OCI-LY1 (cell line): ENCODE data around the gene HTT.

Experiments used
- H2AFZ ChIP-seq: fragments of 200-600 bp; sonication (generic), shearing (Covaris generic); 2 replicates; pipeline ENCODE4 v1.6.0; 2014; ENCODE audit warnings: antibody characterized with exemption, mild to moderate bottlenecking, low read length
- H3F3A ChIP-seq: fragments of 200-600 bp; sonication (generic), shearing (Covaris generic); 2 replicates; pipeline ENCODE4 v1.6.0; 2014; ENCODE audit warnings: mild to moderate bottlenecking, antibody characterized with exemption, low read length, moderate library complexity; ENCODE audit not compliant: insufficient read depth
- H3K27ac ChIP-seq: fragments of 200-600 bp; sonication (generic); 2 replicates; pipeline ENCODE4 v1.5.1; 2014; ENCODE audit warnings: low read length, mixed run types, mild to moderate bottlenecking, low read depth; ENCODE audit not compliant: poor library complexity, severe bottlenecking
- H3K27me3 ChIP-seq: fragments of 200-600 bp; sonication (generic); 2 replicates; pipeline ENCODE4 v1.6.0; 2014; ENCODE audit warnings: antibody characterized with exemption, mild to moderate bottlenecking, low read length, moderate library complexity; ENCODE audit not compliant: insufficient read depth
- H3K36me3 ChIP-seq: fragments of 200-600 bp; sonication (generic); 2 replicates; pipeline ENCODE4 v1.6.1; 2014; ENCODE audit warnings: mild to moderate bottlenecking, antibody characterized with exemption, low read length, moderate library complexity, mixed read lengths; ENCODE audit not compliant: insufficient read depth
- H3K4me1 ChIP-seq: fragments of 200-600 bp; sonication (generic); 2 replicates; pipeline ENCODE4 v1.5.1; 2014; ENCODE audit warnings: mild to moderate bottlenecking, low read length, moderate library complexity; ENCODE audit not compliant: insufficient read depth, severe bottlenecking
- H3K4me2 ChIP-seq: fragments of 200-600 bp; sonication (generic), shearing (Covaris generic); 2 replicates; pipeline ENCODE4 v1.6.1; 2014; ENCODE audit warnings: low read length
- H3K4me3 ChIP-seq: fragments of 200-600 bp; sonication (generic); 2 replicates; pipeline ENCODE4 v1.5.1; 2014; ENCODE audit warnings: low read length, low read depth, mild to moderate bottlenecking, mixed read lengths; ENCODE audit not compliant: poor library complexity, severe bottlenecking
- H3K79me2 ChIP-seq: fragments of 200-600 bp; shearing (Covaris generic); 2 replicates; pipeline ENCODE4 v1.6.1; 2016; ENCODE audit warnings: mixed run types, low read length, mixed read lengths; ENCODE audit not compliant: insufficient read depth
- H3K9ac ChIP-seq: fragments of 200-600 bp; sonication (generic), shearing (Covaris generic); 2 replicates; pipeline ENCODE4 v1.6.1; 2014; ENCODE audit warnings: mild to moderate bottlenecking, low read length, mixed read lengths
- H3K9me2 ChIP-seq: fragments of 200-600 bp; sonication (generic), shearing (Covaris generic); 2 replicates; pipeline ENCODE4 v1.6.1; 2014; ENCODE audit warnings: low read depth, mild to moderate bottlenecking, low read length, mixed read lengths
- H3K9me3 ChIP-seq: fragments of 200-600 bp; shearing (Covaris generic); 2 replicates; pipeline ENCODE4 v1.6.1; 2014; ENCODE audit warnings: low read length, mixed read lengths
- H4K20me1 ChIP-seq: fragments of 200-600 bp; sonication (generic), shearing (Covaris generic); 2 replicates; pipeline ENCODE4 v1.6.0; 2016; ENCODE audit warnings: mild to moderate bottlenecking, low read length; ENCODE audit not compliant: insufficient read depth
- CTCF ChIP-seq: fragments of 200-600 bp; sonication (generic), shearing (Covaris generic); IDR thresholded peaks from 2 replicates; pipeline ENCODE4 v1.5.1; 2017; ENCODE audit warnings: mild to moderate bottlenecking, antibody characterized with exemption, low read length, moderate library complexity, mixed read lengths
- EZH2 ChIP-seq: fragments of 200-600 bp; sonication (generic), shearing (Covaris generic); IDR thresholded peaks from 2 replicates; pipeline ENCODE4 v1.8.0; 2017; ENCODE audit warnings: borderline replicate concordance, mixed run types, mild to moderate bottlenecking, antibody characterized with exemption, low read length, moderate library complexity, mixed read lengths

HTT gene

GRCh38 chr4:3082925-3083515 lies 8.5 kb downstream of the HTT start:
- H3K4me3 ChIP-seq: no peak overlapping the region
- no peaks in the 10 kb centered on the region for H3K9me2 ChIP-seq
- no peak overlapping the region for H2AFZ ChIP-seq
- no peak for TF ChIP-seq CTCF
- TF ChIP-seq EZH2: no peak
- peaks cover 20% of the 10 kb centered on the region for H3K79me2 ChIP-seq
- H3F3A ChIP-seq: no peaks in the 10 kb centered on the region
- H3K27me3 ChIP-seq: no peaks in the 10 kb centered on the region
- H4K20me1 ChIP-seq: no peaks in the 10 kb centered on the region
- H3K36me3 ChIP-seq: peaks cover 6% of the 10 kb centered on the region; the same call in 1 of the 2 replicates
- no peak overlapping the region for H3K27ac ChIP-seq
- peaks cover 4% of the 10 kb centered on the region for H3K4me1 ChIP-seq
- H3K4me2 ChIP-seq: no peak overlapping the region
- H3K9ac ChIP-seq: no peak overlapping the region
- H3K9me3 ChIP-seq: no peaks in the 10 kb centered on the region

GRCh38 chr4:3083732-3084131 lies 9.3 kb downstream of the HTT start:
- Histone ChIP-seq H3K27ac (no peak overlapping the region), H3K9me2 (no peaks in the 10 kb centered on the region), H3K4me2 (no peak overlapping the region), H3K4me3 (no peak overlapping the region), H3K27me3 (no peaks in the 10 kb centered on the region), H3K4me1 (no peaks in the 10 kb centered on the region), H3K9ac (no peak overlapping the region), H4K20me1 (no peaks in the 10 kb centered on the region), H3K9me3 (no peaks in the 10 kb centered on the region), H2AFZ (no peak overlapping the region), H3K36me3 (peaks cover 6% of the 10 kb centered on the region), H3F3A (no peaks in the 10 kb centered on the region), H3K79me2 (peaks cover 16% of the 10 kb centered on the region)
- TF ChIP-seq EZH2 (no peak), CTCF (no peak)

- H3K27ac ChIP-seq: no peak overlapping the region
- H3K9me2 ChIP-seq: no peaks in the 10 kb centered on the region
- H3K79me2 ChIP-seq: peaks cover 10% of the 10 kb centered on the region
- H3K4me2 ChIP-seq: no peak overlapping the region
- TF ChIP-seq EZH2 (no peak), CTCF (no peak)
- peaks cover 18% of the 10 kb centered on the region for H3K36me3 ChIP-seq
- no peaks in the 10 kb centered on the region for H3K9me3 ChIP-seq
- H3K4me3 ChIP-seq: no peak overlapping the region
- H3F3A ChIP-seq: no peaks in the 10 kb centered on the region
- H3K27me3 ChIP-seq: no peaks in the 10 kb centered on the region
- H3K4me1 ChIP-seq: no peaks in the 10 kb centered on the region
- no peaks in the 10 kb centered on the region for H4K20me1 ChIP-seq
- no peak overlapping the region for H3K9ac ChIP-seq
- no peak overlapping the region for H2AFZ ChIP-seq
Measured at GRCh38 chr4:3085948-3086670, 11.6 kb downstream of the HTT start.
